Type B pancreatic cell (in vitro differentiated cells): ENCODE results near the gene OR5AC2. TPM values are rescaled to one million over a fixed set of nuclear protein-coding genes. Genes with fewer than 3 reads are reported as not detected.

Experiments
- DNase-seq: peaks from one replicate; pipeline ENCODE4 v3.0.0; 2021; ENCODE audit warnings: mixed read lengths; ENCODE audit not compliant: unreplicated experiment; ENCODE audit errors: extremely low spot score
- H3K27ac Mint-ChIP-seq: 2 replicates; pipeline ENCODE4 v1.8.0; 2021; ENCODE audit warnings: mild to moderate bottlenecking, mixed read lengths
- H3K27me3 Mint-ChIP-seq: 2 replicates; pipeline ENCODE4 v1.8.0; 2021; ENCODE audit warnings: mixed read lengths
- H3K36me3 Mint-ChIP-seq: 2 replicates; pipeline ENCODE4 v1.8.0; 2021; ENCODE audit warnings: mixed read lengths
- H3K4me1 Mint-ChIP-seq: one replicate; pipeline ENCODE4 v1.8.0; 2021; ENCODE audit warnings: mixed read lengths; ENCODE audit not compliant: unreplicated experiment
- H3K4me3 Mint-ChIP-seq: 2 replicates; pipeline ENCODE4 v1.8.0; 2021; ENCODE audit warnings: mild to moderate bottlenecking, mixed read lengths
- H3K9me3 Mint-ChIP-seq: 2 replicates; pipeline ENCODE4 v1.8.0; 2021; ENCODE audit warnings: mixed read lengths
- total RNA-seq: library from RNA; stranded (reverse); gene quantifications from 2 replicates; pipeline ENCODE4 v1.2.1, GENCODE V29; 2021; ENCODE audit warnings: low replicate concordance
- TF ChIP-seq, protein P1 (sequence below): fragments of 200-600 bp; sonication (generic); conservative IDR thresholded peaks from 2 replicates; pipeline ENCODE4 v1.5.0; 2021; ENCODE audit warnings: antibody characterized with exemption, mild to moderate bottlenecking

Gene OR5AC2
- total RNA-seq, 1 donor from 2014 or later = not detected

DNA sequence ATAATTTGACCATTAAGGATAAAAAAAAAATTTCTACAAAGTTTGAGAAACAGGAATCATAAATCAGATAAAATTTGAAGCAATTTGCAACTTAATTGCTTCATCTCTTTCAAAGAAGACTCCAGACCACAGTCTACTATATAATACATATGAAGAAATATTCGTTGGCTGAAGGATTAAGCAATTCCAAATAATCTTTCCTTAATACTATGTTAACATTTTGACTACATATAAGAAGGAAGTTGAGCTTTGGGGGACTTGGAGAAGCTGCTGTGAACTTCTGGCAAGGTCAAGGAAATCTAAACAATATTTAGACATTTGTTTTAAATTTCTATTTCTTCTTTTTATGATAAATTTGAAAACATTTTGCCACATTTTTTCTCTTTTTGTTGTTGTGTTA lies 38.4 kb upstream of the OR5AC2 start:
- Mint-ChIP-seq H3K4me3 (no peak overlapping the region), H3K36me3 (no peaks in the 10 kb centered on the region)
- TF ChIP-seq, protein P1, sequence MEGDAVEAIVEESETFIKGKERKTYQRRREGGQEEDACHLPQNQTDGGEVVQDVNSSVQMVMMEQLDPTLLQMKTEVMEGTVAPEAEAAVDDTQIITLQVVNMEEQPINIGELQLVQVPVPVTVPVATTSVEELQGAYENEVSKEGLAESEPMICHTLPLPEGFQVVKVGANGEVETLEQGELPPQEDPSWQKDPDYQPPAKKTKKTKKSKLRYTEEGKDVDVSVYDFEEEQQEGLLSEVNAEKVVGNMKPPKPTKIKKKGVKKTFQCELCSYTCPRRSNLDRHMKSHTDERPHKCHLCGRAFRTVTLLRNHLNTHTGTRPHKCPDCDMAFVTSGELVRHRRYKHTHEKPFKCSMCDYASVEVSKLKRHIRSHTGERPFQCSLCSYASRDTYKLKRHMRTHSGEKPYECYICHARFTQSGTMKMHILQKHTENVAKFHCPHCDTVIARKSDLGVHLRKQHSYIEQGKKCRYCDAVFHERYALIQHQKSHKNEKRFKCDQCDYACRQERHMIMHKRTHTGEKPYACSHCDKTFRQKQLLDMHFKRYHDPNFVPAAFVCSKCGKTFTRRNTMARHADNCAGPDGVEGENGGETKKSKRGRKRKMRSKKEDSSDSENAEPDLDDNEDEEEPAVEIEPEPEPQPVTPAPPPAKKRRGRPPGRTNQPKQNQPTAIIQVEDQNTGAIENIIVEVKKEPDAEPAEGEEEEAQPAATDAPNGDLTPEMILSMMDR = no peak

DNA sequence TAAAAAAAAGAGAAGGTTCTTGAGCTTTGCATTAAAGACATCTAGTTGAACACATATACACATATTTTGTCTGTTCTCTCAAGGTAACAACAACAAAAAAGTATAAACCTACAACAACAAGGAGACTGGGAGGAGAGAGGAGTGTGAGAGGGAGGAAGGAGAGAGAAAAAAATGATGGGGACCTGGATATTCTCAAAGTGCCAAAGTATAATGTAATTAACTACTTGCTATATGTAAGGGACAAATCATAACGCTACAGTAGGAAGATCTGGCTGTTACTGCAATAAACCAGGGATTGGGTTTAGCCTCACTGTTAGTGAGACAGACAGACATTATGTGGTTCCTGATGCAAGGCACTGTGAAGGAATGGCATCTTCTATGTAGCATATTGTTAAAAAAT lies 37.7 kb upstream of the OR5AC2 start:
- Mint-ChIP-seq H3K27me3 (no peaks in the 10 kb centered on the region), H3K9me3 (no peaks in the 10 kb centered on the region), H3K4me1 (no peaks in the 10 kb centered on the region), H3K27ac (no peak overlapping the region), H3K4me3 (no peak overlapping the region), H3K36me3 (no peaks in the 10 kb centered on the region)
- DNase-seq = no peak
- TF ChIP-seq, protein P1 = no peak

More for the DNA sequence above, 38.4 kb upstream of the OR5AC2 start:
- H3K27ac Mint-ChIP-seq = no peak overlapping the region
- H3K9me3 Mint-ChIP-seq = no peaks in the 10 kb centered on the region
- H3K27me3 Mint-ChIP-seq = no peaks in the 10 kb centered on the region
- DNase-seq = no peak
- no peaks in the 10 kb centered on the region for H3K4me1 Mint-ChIP-seq

DNA sequence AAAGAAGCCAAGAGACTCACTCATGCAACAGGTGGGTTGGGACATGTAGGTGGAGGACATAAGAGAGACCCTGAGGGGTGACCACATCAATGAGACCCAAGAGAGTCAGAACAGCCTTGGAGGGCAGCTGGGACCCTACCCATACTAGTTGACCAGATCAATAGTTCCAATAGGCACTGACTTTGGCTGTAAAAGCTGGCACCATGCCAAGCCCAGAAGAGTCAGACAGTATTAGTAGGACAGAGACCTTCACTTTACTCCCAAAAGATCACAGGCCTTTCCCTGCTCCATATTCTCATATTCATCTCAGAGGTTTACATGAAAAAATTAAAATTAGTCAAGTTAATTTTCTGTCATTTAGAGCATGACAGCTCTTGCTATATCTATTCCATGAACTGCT lies 30.9 kb upstream of the OR5AC2 start:
- TF ChIP-seq, protein P1 = no peak
- no peaks in the 10 kb centered on the region for H3K27me3 Mint-ChIP-seq
- H3K36me3 Mint-ChIP-seq = no peaks in the 10 kb centered on the region
- DNase-seq = no peak
- no peak overlapping the region for H3K27ac Mint-ChIP-seq
- H3K9me3 Mint-ChIP-seq = no peaks in the 10 kb centered on the region
- H3K4me1 Mint-ChIP-seq = no peaks in the 10 kb centered on the region
- H3K4me3 Mint-ChIP-seq = no peak overlapping the region

DNA sequence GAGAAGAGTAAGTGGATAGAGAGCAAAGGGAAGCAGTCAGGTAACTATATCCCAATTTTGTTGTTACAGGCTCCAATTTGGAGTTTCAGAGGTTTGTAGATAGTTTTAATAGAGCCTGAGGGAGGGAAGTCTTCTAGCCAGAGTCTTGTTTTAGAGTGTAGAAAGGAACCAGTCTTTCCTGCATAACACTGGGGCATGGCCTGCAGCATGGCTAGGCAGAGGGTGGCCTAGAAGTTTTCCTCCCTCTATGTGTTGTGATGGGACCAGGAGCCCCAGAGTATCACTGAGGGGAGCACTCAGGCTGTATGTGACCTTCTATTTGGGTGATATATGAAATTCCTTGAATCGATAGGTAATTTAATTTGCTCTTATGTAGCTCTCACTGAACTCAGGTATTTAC lies 29.3 kb upstream of the OR5AC2 start:
- TF ChIP-seq, protein P1 = no peak
- no peaks in the 10 kb centered on the region for H3K4me1 Mint-ChIP-seq
- no peak overlapping the region for H3K27ac Mint-ChIP-seq
- H3K9me3 Mint-ChIP-seq = no peaks in the 10 kb centered on the region
- H3K36me3 Mint-ChIP-seq = no peaks in the 10 kb centered on the region
- H3K27me3 Mint-ChIP-seq = no peaks in the 10 kb centered on the region
- H3K4me3 Mint-ChIP-seq = no peak overlapping the region
- no peak for DNase-seq

DNA sequence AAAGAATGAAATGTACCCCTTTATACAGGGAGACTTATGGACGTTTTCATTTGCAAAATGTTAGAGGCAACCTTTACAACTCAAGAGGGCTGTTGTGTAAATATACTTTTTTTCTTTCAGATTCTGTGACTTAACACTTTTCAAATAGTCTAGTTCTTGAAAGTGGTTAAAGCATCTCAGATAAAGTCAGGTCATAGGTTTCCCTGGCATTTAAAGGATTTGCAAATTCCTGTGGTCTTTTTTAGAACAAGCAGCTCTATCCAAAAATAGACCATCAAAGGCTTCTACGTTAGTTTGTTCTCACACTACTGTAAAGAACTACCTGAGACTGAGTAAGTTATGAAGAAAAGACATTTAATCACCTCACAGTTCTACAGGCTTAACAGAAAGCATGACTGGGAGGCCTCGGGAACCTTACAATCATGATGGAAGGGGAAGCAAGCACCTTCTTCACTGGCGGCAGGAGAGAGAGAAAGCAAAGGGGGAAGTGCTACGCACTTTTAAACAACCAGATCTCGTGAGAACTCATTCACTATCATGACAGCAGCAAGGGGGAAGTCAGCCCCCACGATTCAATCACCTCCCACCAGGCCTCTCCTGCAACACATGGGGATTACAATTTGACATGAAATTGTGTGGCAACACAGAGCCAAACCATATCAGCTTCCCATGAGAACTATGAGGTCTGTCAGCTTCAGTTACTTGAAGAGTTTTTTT lies 28.6 kb upstream of the OR5AC2 start:
- Mint-ChIP-seq H3K27me3 (no peaks in the 10 kb centered on the region), H3K4me1 (no peaks in the 10 kb centered on the region), H3K27ac (no peak overlapping the region), H3K9me3 (no peaks in the 10 kb centered on the region), H3K36me3 (no peaks in the 10 kb centered on the region), H3K4me3 (no peak overlapping the region)
- no peak for DNase-seq
- TF ChIP-seq, protein P1 = no peak
